Measurements from ENCODE around the gene RERE. TPM values are rescaled to one million over a fixed set of nuclear protein-coding genes. Genes with fewer than 3 reads are reported as not detected.

The RERE gene
- total RNA-seq, 4 donors from 2014 or later = 51.2 to 1,226 (median 253) TPM

GRCh38 chr1:8782955-8783354 is 34.5 kb downstream of the RERE start:
- TF ChIP-seq POLR2A (IDR thresholded peaks at IDR 0.05) (no peak), CTCF (IDR thresholded peaks at IDR 0.05) (no peak)
- no peaks in the 10 kb centered on the region for H3K27me3 ChIP-seq
- H3K9me3 ChIP-seq = no peaks in the 10 kb centered on the region
- H3K4me1 ChIP-seq = no peaks in the 10 kb centered on the region
- H3K4me3 ChIP-seq = no peak overlapping the region
- H3K36me3 ChIP-seq = no peaks in the 10 kb centered on the region
- intact Hi-C loops (cut with DNase I; ENCODE audit: low total_unique reads) = no loop called here
- H3K27ac ChIP-seq = no peak overlapping the region
- no peak for DNase-seq

- H3K9me3 ChIP-seq = no peaks in the 10 kb centered on the region
- no peak overlapping the region for H3K27ac ChIP-seq
- TF ChIP-seq POLR2A (IDR thresholded peaks at IDR 0.05) (no peak), CTCF (IDR thresholded peaks at IDR 0.05) (no peak)
- no peak overlapping the region for H3K4me3 ChIP-seq
- no peaks in the 10 kb centered on the region for H3K36me3 ChIP-seq
- DNase-seq = no peak
- H3K27me3 ChIP-seq = no peaks in the 10 kb centered on the region
- no peaks in the 10 kb centered on the region for H3K4me1 ChIP-seq
- intact Hi-C loops (cut with DNase I; ENCODE audit: low total_unique reads) = no loop called here
Measured at GRCh38 chr1:8782001-8782620, 35.3 kb downstream of the RERE start.

DNA sequence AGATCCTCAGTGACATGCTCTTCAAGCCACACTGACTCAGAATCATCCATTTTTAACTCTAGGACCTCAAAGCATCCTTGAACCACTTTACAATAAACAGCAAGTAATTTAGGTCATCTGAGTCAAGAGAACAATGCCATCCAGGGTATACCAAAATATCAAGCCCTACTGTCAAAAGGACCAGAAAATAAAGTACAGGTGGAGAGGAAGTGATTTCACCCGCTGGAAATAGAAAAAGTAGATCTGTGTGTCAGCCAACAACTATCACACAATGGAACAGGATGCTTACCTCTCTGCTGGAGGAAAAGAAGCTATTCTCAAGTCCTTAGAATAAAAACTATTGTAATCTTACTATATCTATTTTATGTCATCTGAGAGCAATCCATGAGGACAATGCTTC is 37.0 kb downstream of the RERE start:
- H3K36me3 ChIP-seq = no peaks in the 10 kb centered on the region
- no peaks in the 10 kb centered on the region for H3K9me3 ChIP-seq
- H3K27me3 ChIP-seq = no peaks in the 10 kb centered on the region
- no peak overlapping the region for H3K27ac ChIP-seq
- intact Hi-C loops (cut with DNase I; ENCODE audit: low total_unique reads) = no loop called here
- TF ChIP-seq CTCF (IDR thresholded peaks at IDR 0.05) (no peak), POLR2A (IDR thresholded peaks at IDR 0.05) (no peak)
- no peaks in the 10 kb centered on the region for H3K4me1 ChIP-seq
- H3K4me3 ChIP-seq = no peak overlapping the region
- no peak for DNase-seq

- no peaks in the 10 kb centered on the region for H3K9me3 ChIP-seq
- DNase-seq = no peak
- no peaks in the 10 kb centered on the region for H3K27me3 ChIP-seq
- no peaks in the 10 kb centered on the region for H3K36me3 ChIP-seq
- TF ChIP-seq CTCF (IDR thresholded peaks at IDR 0.05) = no peak
- no peak for TF ChIP-seq POLR2A (IDR thresholded peaks at IDR 0.05)
- H3K4me3 ChIP-seq = no peak overlapping the region
- no peak overlapping the region for H3K27ac ChIP-seq
- no peaks in the 10 kb centered on the region for H3K4me1 ChIP-seq
- intact Hi-C loops (cut with DNase I; ENCODE audit: low total_unique reads) = no loop called here
Measured at GRCh38 chr1:8777867-8778266, 39.6 kb downstream of the RERE start.

- Histone ChIP-seq H3K4me3 (no peak overlapping the region), H3K27me3 (no peaks in the 10 kb centered on the region), H3K4me1 (no peaks in the 10 kb centered on the region), H3K27ac (no peak overlapping the region), H3K36me3 (no peaks in the 10 kb centered on the region), H3K9me3 (no peaks in the 10 kb centered on the region)
- no peak for DNase-seq
- intact Hi-C loops (cut with DNase I; ENCODE audit: low total_unique reads) = no loop called here
- TF ChIP-seq POLR2A (IDR thresholded peaks at IDR 0.05) = no peak
Measured at GRCh38 chr1:8776104-8776503, 41.3 kb downstream of the RERE start.

DNA sequence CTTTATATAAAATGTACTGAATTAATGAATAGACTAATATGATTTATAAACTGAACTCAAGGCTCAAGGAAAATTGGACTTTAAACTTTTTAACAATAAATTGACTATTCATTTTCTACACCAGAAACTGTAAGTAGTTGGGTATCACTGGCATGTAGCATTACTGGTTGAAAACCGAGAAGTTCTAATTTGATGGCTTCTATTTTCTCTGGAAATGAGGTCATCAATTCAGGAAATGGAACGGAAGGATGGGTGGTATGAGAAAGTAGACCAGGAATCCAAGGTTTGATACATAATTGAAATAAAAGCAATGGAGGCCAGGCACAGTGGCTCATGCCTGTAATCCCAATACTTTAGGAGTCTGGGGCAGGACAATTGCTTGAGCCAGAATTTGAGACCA is 50.4 kb downstream of the RERE start:
- no peaks in the 10 kb centered on the region for H3K9me3 ChIP-seq
- no peak for DNase-seq
- no peaks in the 10 kb centered on the region for H3K27me3 ChIP-seq
- peaks cover 0 to 8% of the 10 kb centered on the region in 2 donors for H3K4me1 ChIP-seq
- TF ChIP-seq POLR2A (IDR thresholded peaks at IDR 0.05) (no peak), CTCF (IDR thresholded peaks at IDR 0.05) (no peak)
- H3K4me3 ChIP-seq = no peak overlapping the region
- intact Hi-C loops (cut with DNase I; ENCODE audit: low total_unique reads) = no loop called here
- H3K36me3 ChIP-seq = no peaks in the 10 kb centered on the region
- H3K27ac ChIP-seq = no peak overlapping the region

Measured in uterus (tissue), 4 donors.